B cell (primary cell): Measurements from ENCODE around the gene FARP1.

Source experiments
- EZH2 ChIP-seq: IDR thresholded peaks from 2 replicates; pipeline ENCODE4 v1.6.1; 2012; ENCODE audit warnings: borderline replicate concordance, low read depth, mild to moderate bottlenecking, moderate library complexity, low read length; ENCODE audit not compliant: insufficient read depth, poor library complexity, severe bottlenecking
- TF ChIP-seq, protein P1 (sequence below): fragments of 200-600 bp; IDR thresholded peaks from one replicate; pipeline ENCODE4 v1.8.0; 2022; ENCODE audit warnings: antibody characterized with exemption, mild to moderate bottlenecking

GRCh38 chr13:98273067-98273823 lies 130.4 kb downstream of the FARP1 start:
- TF ChIP-seq, protein P1, sequence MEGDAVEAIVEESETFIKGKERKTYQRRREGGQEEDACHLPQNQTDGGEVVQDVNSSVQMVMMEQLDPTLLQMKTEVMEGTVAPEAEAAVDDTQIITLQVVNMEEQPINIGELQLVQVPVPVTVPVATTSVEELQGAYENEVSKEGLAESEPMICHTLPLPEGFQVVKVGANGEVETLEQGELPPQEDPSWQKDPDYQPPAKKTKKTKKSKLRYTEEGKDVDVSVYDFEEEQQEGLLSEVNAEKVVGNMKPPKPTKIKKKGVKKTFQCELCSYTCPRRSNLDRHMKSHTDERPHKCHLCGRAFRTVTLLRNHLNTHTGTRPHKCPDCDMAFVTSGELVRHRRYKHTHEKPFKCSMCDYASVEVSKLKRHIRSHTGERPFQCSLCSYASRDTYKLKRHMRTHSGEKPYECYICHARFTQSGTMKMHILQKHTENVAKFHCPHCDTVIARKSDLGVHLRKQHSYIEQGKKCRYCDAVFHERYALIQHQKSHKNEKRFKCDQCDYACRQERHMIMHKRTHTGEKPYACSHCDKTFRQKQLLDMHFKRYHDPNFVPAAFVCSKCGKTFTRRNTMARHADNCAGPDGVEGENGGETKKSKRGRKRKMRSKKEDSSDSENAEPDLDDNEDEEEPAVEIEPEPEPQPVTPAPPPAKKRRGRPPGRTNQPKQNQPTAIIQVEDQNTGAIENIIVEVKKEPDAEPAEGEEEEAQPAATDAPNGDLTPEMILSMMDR: no peak
- no peak for TF ChIP-seq EZH2
